SU-DHL-6 (cell line): ENCODE results near the gene FXYD2.
"Not testable (repeated sequence)": the region's sequence is repeated elsewhere in the genome, so short reads cannot be mapped to it uniquely, and the experiment has no call there.

Experiments
- H2AFZ ChIP-seq: fragments of 200-600 bp; sonication (generic); 2 replicates; pipeline ENCODE4 v1.6.1; 2014; ENCODE audit warnings: low read depth, mild to moderate bottlenecking, moderate library complexity, mixed read lengths, antibody characterized with exemption, low read length; ENCODE audit not compliant: severe bottlenecking
- H3F3A ChIP-seq: fragments of 200-600 bp; shearing (Covaris generic); 2 replicates; pipeline ENCODE4 v1.6.0; 2016; ENCODE audit warnings: antibody characterized with exemption, mild to moderate bottlenecking; ENCODE audit not compliant: insufficient read depth
- H3K27ac ChIP-seq: fragments of 200-600 bp; sonication (generic); 2 replicates; pipeline ENCODE4 v1.5.1; 2016; ENCODE audit warnings: low read depth, mild to moderate bottlenecking, low read length, moderate library complexity, mixed read lengths
- H3K27me3 ChIP-seq: fragments of 200-600 bp; sonication (generic), shearing (Covaris generic); 2 replicates; pipeline ENCODE4 v1.6.0; 2014; ENCODE audit warnings: mild to moderate bottlenecking, low read length
- H3K36me3 ChIP-seq: fragments of 200-600 bp; sonication (generic); 2 replicates; pipeline ENCODE4 v1.6.1; 2014; ENCODE audit warnings: mild to moderate bottlenecking, low read length, mixed read lengths
- H3K4me2 ChIP-seq: fragments of 300-600, 200-600 bp; shearing (Covaris generic), sonication (generic); 2 replicates; pipeline ENCODE4 v1.6.0; 2014; ENCODE audit warnings: low read length, low read depth, mild to moderate bottlenecking; ENCODE audit not compliant: poor library complexity, severe bottlenecking
- H3K4me3 ChIP-seq: fragments of 200-600 bp; sonication (generic); 2 replicates; pipeline ENCODE4 v1.5.1; 2014; ENCODE audit warnings: antibody characterized with exemption, low read length, mild to moderate bottlenecking, mixed read lengths; ENCODE audit not compliant: insufficient read depth, poor library complexity, severe bottlenecking
- H3K79me2 ChIP-seq: fragments of 200-600 bp; sonication (generic); 2 replicates; pipeline ENCODE4 v1.6.1; 2014; ENCODE audit warnings: mild to moderate bottlenecking, low read length, moderate library complexity; ENCODE audit not compliant: insufficient read depth
- H3K9ac ChIP-seq: fragments of 200-600 bp; sonication (generic); 2 replicates; pipeline ENCODE4 v1.7.0; 2014; ENCODE audit warnings: mild to moderate bottlenecking, low read length
- H3K9me2 ChIP-seq: fragments of 200-600 bp; sonication (generic); replicated peaks from 2 replicates; pipeline ENCODE4 v1.6.1; 2014; ENCODE audit warnings: low read length; ENCODE audit not compliant: insufficient read depth
- H3K9me3 ChIP-seq: fragments of 200-600 bp; sonication (generic); 2 replicates; pipeline ENCODE4 v1.6.1; 2014; ENCODE audit warnings: low read length, mixed read lengths; ENCODE audit not compliant: insufficient read depth
- H4K20me1 ChIP-seq: fragments of 200-600 bp; sonication (generic); 2 replicates; pipeline ENCODE4 v1.6.1; 2014; ENCODE audit warnings: low read depth, mild to moderate bottlenecking, antibody characterized with exemption, low read length, moderate library complexity, mixed read lengths
- CTCF ChIP-seq: fragments of 200-600 bp; sonication (generic); IDR thresholded peaks from one replicate; pipeline ENCODE4 v1.5.1; 2017; ENCODE audit warnings: antibody characterized with exemption, mild to moderate bottlenecking, low read length, moderate library complexity; ENCODE audit not compliant: insufficient read depth, poor library complexity, severe bottlenecking
- EZH2phosphoT487 ChIP-seq: fragments of 200-600 bp; sonication (generic), shearing (Covaris generic); conservative IDR thresholded peaks from 2 replicates; pipeline ENCODE4 v1.6.1; 2018; ENCODE audit warnings: mild to moderate bottlenecking, antibody characterized with exemption, low read length, moderate library complexity, mixed read lengths

Gene FXYD2

GRCh38 chr11:117868088-117868487 is 43.5 kb upstream of the FXYD2 start:
- Histone ChIP-seq H3K9ac (no peak overlapping the region), H4K20me1 (no peaks in the 10 kb centered on the region), H3K9me2 (no peaks in the 10 kb centered on the region), H3F3A (no peaks in the 10 kb centered on the region), H3K4me2 (no peak overlapping the region), H3K4me3 (no peak overlapping the region), H3K79me2 (no peaks in the 10 kb centered on the region), H3K9me3 (no peaks in the 10 kb centered on the region), H3K27me3 (no peaks in the 10 kb centered on the region), H2AFZ (no peak overlapping the region), H3K36me3 (no peaks in the 10 kb centered on the region), H3K27ac (no peak overlapping the region)
- TF ChIP-seq EZH2phosphoT487 (no peak), CTCF (no peak)

- Histone ChIP-seq H3K27ac (no peak overlapping the region), H3K4me3 (no peak overlapping the region), H3K27me3 (no peaks in the 10 kb centered on the region), H2AFZ (no peak overlapping the region), H4K20me1 (no peaks in the 10 kb centered on the region), H3K36me3 (no peaks in the 10 kb centered on the region), H3K9me2 (no peaks in the 10 kb centered on the region), H3K4me2 (no peak overlapping the region), H3F3A (no peaks in the 10 kb centered on the region), H3K9me3 (no peaks in the 10 kb centered on the region), H3K9ac (no peak overlapping the region), H3K79me2 (no peaks in the 10 kb centered on the region)
- TF ChIP-seq CTCF: no peak
- TF ChIP-seq EZH2phosphoT487: no peak
Measured at GRCh38 chr11:117866526-117866925, 42.0 kb upstream of the FXYD2 start.

- H3K36me3 ChIP-seq, H3K27me3 ChIP-seq, H3K9ac ChIP-seq: not testable (repeated sequence)
Measured at GRCh38 chr11:117865546-117865945, 41.0 kb upstream of the FXYD2 start.

GRCh38 chr11:117863383-117863782 is 38.8 kb upstream of the FXYD2 start:
- Histone ChIP-seq H3F3A (no peaks in the 10 kb centered on the region), H3K4me3 (no peak overlapping the region), H3K9ac (no peak overlapping the region), H3K9me2 (no peaks in the 10 kb centered on the region), H4K20me1 (no peaks in the 10 kb centered on the region), H2AFZ (no peak overlapping the region), H3K9me3 (no peaks in the 10 kb centered on the region), H3K4me2 (no peak overlapping the region), H3K79me2 (no peaks in the 10 kb centered on the region), H3K36me3 (no peaks in the 10 kb centered on the region), H3K27me3 (no peaks in the 10 kb centered on the region), H3K27ac (no peak overlapping the region)
- TF ChIP-seq CTCF: no peak
- TF ChIP-seq EZH2phosphoT487: no peak

More at GRCh38 chr11:117865546-117865945, 41.0 kb upstream of the FXYD2 start:
- H3K4me3 ChIP-seq, H3K9me2 ChIP-seq, H3F3A ChIP-seq, H3K9me3 ChIP-seq, H2AFZ ChIP-seq, H3K4me2 ChIP-seq, H3K79me2 ChIP-seq, H3K27ac ChIP-seq, H4K20me1 ChIP-seq: not testable (repeated sequence)
